IPS DF 4.7 (cell line): ENCODE results near the gene MST1.

Experiments
- DNase-seq: peaks from one replicate; pipeline ENCODE4 v3.0.0-alpha.2; 2013; ENCODE audit warnings: low spot score; ENCODE audit errors: extremely low read depth

Gene MST1

DNA sequence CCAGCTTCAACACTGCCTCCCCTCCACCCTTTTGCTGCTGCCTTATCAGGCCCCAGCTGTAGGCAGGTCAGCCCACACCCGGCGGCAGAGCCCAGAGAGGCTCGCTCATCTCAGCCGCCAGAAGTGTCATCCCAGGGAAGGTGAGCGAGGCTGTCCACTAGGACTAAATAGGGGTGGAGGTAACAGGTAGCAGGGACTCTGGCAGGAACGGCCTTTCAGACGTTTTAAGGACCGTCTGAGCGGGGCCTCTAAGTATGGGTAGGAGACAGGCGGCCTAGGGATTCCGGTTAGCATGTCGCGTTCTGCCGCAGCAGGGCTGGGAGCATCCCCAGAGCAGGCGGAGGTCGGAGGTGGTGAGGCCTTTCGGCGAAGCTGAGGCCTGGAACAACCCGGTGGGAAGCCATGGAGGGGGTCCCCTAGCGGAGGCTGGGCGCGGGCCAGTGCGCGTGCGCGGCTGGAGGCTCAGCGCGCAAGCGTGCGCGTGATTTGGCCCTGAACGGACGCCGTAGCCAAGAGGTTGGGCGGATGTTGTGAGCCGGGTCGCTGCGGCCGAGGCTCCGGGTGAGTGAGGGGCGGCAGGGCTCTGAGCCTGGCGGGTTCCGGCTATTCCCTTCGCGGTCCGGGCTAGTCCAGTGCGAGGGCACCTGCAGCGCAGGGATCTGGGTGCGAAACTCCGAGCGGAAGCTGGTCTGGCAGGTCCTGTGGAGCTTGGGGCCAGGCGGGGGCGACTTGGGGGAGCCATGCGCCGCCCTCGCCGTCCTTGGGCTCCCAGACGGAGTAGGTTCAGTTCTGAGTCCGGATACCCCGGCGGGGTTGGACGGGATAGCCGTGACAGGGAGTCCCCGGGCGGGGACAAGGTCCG, at the start of gene MST1, which contains the start of gene RNF123:
Gene MST1, minus strand, starts transcription at position 429 of the 862 bp plus-strand sequence. CDS start 783 bp downstream, outside the sequence.
Gene RNF123, plus strand, starts transcription at position 512 of the 862 bp plus-strand sequence. CDS start 1,609 bp downstream, outside the sequence.
- no peak for DNase-seq

- no peak for DNase-seq
These were observed 48.9 kb upstream of the MST1 start for GRCh38 chr3:49738067-49738713.

DNA sequence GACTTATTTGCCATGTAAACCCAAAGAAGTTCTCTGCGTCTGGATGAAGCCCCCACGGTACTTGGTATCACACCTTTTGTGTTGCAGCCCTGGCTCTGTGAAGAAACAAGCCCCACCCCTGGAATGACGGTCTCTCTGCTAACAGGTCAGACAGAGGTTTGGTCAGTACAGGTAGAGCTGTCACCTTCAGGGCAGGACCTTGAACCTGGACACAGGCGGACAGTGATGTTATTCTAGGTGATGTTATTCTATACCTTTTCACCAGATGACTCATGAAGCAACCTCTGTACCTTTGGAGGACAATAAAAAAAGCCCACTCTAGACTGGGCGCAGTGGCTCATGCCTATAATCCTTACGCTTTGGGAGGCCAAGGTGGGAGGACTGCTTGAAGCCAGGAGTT, 45.5 kb upstream of the MST1 start:
- no peak for DNase-seq

GRCh38 chr3:49733551-49733950, 44.3 kb upstream of the MST1 start:
- DNase-seq = no peak

DNA sequence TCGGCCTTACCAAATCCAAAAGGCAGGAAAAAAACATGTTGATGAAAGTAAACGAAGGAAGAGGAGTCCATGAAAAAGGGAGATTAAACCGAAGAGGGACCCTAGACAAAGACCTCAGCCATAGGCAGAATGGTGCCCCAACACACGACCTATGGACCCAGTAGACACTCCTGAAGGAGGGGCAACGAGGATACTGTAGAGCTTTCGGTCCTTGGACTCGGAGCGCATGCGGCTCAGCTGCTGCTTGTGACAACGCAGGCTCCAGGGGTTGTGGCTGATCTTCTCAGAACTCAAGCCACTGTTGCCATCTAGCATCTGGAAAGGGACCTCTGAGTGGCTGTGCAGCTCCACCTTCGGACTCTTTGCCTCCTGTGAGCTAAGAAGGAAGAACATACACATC, 43.3 kb upstream of the MST1 start:
- no peak for DNase-seq

DNA sequence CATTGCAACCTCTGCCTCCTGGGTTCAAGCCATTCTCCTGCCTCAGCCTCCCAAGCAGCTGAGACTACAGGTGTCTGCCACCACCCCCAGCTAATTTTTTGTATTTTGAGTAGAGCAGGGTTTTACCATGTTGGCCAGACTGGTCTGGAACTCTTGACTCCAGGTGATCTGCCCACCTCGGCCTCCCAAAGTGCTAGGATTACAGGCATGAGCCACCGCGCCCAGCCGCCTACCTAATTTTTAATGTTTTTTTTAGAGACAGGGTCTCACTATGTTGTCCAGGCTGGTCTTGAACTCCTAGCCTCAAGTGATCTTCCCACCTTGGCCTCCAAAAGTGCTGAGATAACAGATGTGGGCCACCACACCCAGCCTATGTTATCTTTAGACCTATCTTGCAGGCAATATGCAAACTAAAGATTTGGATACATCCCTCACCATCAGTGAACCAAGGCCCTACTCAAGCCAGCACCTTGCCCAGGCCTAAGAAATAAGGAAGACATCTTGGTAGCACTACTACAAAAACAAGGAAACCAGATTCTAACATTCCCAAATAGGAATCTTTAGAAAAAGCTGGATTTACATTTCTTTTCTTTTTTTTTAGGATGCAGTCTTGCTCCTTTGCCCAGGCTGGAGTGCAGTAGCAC, 40.8 kb upstream of the MST1 start:
- DNase-seq = no peak

- no peak for DNase-seq
These were observed 38.7 kb upstream of the MST1 start for GRCh38 chr3:49727924-49728361.

- no peak for DNase-seq
These were observed 38.1 kb upstream of the MST1 start for GRCh38 chr3:49727154-49727923.

DNA sequence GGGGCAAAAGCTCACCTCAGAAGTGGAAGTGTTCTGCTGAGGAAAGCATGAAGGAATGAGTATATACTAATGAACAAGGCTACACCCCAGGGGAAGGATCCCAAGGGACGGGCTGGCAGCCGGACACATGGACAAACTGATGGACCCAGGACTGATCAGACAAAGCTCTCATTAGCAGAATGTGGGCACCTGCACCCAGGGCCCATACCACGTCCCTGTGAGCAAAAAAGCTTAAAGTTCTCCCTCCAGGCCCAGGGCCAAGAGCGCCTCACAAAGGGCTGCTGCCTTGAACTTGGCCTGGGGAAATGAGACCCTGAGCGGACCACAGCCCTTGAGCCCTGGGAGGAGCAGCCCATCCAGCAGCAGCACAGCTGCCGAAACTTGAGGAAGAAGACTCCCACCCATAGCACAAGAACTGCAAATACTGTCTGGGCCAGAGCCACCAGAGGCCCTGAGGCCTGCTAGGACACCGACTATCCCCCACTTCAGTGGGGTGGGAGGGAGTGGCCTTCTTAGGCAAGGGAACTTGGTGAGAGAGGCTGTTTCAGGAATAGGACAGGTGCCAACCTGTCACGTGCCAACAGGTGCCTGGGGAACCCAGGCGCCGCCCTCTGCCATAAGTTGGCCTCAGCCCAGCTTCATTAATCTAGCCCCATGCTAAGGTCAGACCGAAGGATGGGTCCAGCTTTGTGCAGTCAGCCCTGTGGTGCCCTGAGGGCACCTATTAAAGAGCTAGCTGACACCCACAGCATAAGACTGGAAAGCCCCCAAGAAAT, 36.8 kb upstream of the MST1 start:
- no peak for DNase-seq

DNA sequence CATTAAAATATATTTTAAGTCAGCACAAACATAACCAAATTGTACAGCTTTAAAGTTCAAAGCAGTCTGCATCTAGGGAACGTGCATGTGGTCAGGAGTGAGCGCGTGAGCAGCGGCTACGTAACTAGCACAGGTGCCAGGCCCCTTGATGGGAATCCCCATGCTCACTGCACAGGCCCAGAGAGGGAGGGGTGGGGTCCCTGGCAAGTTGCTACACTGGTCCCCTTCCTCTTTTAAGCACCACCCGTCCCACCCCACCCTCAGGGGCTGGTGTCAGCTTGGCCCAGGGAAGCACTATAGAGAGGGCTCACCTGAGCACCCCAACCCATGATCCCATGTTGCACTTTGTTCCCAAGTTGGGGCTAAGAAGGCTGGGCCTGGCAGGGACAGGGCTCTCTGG, 35.3 kb upstream of the MST1 start:
- no peak for DNase-seq

DNA sequence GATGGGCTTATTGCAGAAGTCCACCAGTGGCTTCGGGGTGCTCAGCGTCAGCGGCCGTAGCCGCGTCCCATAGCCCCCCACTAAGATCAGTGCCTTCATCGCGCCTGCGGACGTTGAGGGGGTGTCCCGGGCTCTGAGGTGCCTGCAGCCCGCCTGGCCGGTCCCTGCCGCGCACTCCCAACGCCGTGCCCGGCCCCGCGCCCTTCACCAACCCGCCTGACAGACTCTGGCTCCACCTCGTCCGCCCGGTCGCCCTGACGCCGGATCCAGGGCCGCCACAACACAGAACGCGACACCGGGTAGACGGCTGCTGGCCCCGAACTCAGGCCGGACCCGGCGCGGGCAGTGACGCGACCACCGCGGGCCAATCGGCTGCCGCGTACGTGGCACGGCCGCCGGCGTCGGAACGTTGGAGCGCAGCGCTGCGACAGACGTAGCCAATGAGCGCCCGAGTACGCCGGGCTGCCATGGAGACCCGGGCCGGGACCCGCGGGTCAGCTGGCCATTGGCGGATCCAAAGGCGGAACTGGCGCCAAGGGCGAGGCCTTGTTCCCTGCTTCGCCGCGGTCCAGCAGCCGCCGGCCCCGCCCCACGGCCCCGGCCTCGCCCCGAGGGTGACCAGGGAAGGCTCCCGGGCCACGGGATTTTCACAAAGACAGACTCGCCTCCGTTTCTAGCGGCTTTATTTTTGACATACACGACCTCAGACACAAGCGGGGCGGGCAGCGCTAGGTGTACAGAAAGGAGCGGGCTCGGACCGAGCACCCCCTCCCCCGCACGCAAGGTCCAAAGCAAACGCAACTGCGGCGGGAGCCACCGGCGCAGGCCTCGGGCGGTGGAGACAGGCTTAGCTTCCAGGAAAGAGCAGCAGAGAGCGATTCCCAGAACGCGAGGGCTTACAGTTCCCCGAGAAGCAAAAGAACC, 34.6 kb upstream of the MST1 start, which contains the start of gene GMPPB:
Gene GMPPB, minus strand, starts transcription at position 324 of the 924 bp plus-strand sequence. Its CDS starts 225 bp downstream, at position 99.
- no peak for DNase-seq

GRCh38 chr3:49723296-49723627, 34.0 kb upstream of the MST1 start:
- DNase-seq = no peak

DNA sequence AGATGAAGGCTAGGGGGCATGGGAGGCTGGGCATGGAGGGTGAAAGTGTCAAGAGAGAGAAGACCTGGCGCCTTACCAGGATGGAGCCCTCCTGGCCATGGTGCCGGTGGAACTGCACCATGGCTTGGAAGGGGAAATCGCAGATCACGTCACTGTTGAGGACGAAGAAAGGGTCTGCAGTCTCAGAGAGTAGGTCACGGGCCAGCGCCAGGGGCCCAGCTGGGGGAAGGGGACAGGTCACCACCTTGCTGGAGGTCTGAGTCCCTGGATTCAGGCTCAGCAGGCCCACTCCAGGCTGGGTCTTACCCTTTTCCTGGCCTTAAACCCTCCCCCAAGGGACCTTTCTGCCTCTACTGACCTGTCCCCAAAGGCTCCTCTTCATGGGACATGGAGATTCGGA, 33.6 kb upstream of the MST1 start:
- no peak for DNase-seq

DNA sequence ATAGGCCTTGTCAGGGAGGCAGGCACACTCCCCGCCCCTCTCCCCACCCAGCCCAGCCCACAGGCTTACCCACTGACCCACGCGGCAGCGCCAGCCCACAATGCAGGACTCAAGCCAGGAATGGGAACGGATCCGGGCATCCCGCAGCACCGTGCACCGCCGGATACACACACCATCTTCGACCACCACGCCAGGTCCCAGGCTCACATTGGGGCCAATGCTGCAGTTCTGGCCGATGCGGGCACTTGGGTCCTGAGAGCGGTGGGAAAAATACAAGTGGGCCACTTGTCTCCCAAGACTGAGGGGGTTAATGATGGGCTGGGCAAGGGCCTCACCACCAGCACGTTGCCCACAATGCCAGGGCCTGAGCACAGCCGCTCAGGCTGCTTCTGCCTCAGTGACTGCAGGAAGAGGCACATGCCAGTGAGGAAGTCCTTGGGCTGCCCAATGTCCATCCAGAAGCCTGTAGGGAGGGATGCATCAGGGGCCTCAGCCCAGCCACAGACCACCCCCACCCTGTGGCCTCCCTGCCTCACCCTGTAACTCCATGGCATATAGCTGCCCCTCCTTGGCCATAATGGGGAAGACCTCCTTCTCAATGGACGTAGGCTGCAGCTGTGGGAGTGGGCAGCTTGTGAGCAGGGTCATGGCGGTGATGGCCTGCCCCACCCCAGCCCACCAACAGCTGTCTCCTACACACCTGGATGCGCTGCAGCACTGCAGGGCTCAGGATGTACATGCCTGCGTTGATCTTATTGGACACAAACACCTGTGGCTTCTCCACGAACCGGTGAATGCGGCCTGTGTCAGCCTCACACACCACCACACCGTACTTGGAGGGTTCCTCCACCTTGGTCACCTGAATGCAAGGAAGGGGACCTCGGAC, 32.9 kb upstream of the MST1 start:
- no peak for DNase-seq

DNA sequence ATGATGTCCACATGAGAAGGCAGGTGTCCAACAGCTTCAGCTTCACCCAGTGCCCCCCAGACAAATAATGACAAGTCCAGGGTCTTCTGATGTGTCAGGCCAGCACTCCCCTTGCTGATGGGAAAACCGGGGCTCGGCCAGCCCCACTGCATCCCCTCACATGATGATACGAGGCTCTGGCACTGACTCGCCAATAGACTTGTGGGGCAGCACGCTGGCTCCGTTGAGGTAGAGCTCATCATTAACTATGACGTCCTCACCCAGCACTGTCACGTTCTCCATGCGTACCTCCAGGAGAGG, 32.3 kb upstream of the MST1 start:
- no peak for DNase-seq

GRCh38 chr3:49720855-49721595, 31.8 kb upstream of the MST1 start:
- DNase-seq = no peak

- no peak for DNase-seq
These were observed 30.1 kb upstream of the MST1 start, which contains the start of gene AMIGO3 for GRCh38 chr3:49719214-49719884. TSS of gene AMIGO3 (minus strand) at chr3:49719684. CDS start at chr3:49719465, 219 bp downstream.
